Measurements from ENCODE around the gene CACNA1C.

Gene CACNA1C

GRCh38 chr12:2173971-2174370, 121.2 kb downstream of the CACNA1C start:
- no peak for DNase-seq

- DNase-seq = no peak
Observed at GRCh38 chr12:2177003-2177402, 124.2 kb downstream of the CACNA1C start.

GRCh38 chr12:2177751-2178150, 125.0 kb downstream of the CACNA1C start:
- DNase-seq = no peak

- no peak for DNase-seq
Observed at GRCh38 chr12:2179058-2179457, 126.3 kb downstream of the CACNA1C start.

- DNase-seq = no peak
Observed at GRCh38 chr12:2179953-2180736, 127.4 kb downstream of the CACNA1C start.

GRCh38 chr12:2180737-2181082, 127.9 kb downstream of the CACNA1C start:
- DNase-seq = no peak

GRCh38 chr12:2183556-2184541, 131.1 kb downstream of the CACNA1C start:
- DNase-seq = no peak

GRCh38 chr12:2185751-2186341, 133.1 kb downstream of the CACNA1C start:
- DNase-seq = no peak

- DNase-seq = no peak
Observed at GRCh38 chr12:2187195-2187945, 134.6 kb downstream of the CACNA1C start.

GRCh38 chr12:2190085-2190484, 137.3 kb downstream of the CACNA1C start:
- no peak for DNase-seq

- DNase-seq = no peak
Observed at GRCh38 chr12:2190896-2191533, 138.2 kb downstream of the CACNA1C start.

GRCh38 chr12:2191534-2192153, 138.9 kb downstream of the CACNA1C start:
- DNase-seq = no peak

- DNase-seq = no peak
Observed at GRCh38 chr12:2192231-2192630, 139.4 kb downstream of the CACNA1C start.

- no peak for DNase-seq
Observed at GRCh38 chr12:2194060-2194459, 141.3 kb downstream of the CACNA1C start.

GRCh38 chr12:2194571-2194970, 141.8 kb downstream of the CACNA1C start:
- DNase-seq = no peak

GRCh38 chr12:2195085-2195484, 142.3 kb downstream of the CACNA1C start:
- no peak for DNase-seq

GRCh38 chr12:2198005-2198501, 145.3 kb downstream of the CACNA1C start:
- DNase-seq = no peak

- no peak for DNase-seq
Observed at GRCh38 chr12:2198542-2198941, 145.8 kb downstream of the CACNA1C start.

- no peak for DNase-seq
Observed at GRCh38 chr12:2205996-2206395, 153.2 kb downstream of the CACNA1C start.

- DNase-seq = no peak
Observed at GRCh38 chr12:2208837-2209635, 156.2 kb downstream of the CACNA1C start.

GRCh38 chr12:2211119-2211518, 158.3 kb downstream of the CACNA1C start:
- DNase-seq = no peak

All from activated CD8-positive, alpha-beta memory T cell treated with anti-CD3 and anti-CD28 coated beads, Interleukin-2, amount 50 U/mL, for 48 hours (primary cell).